GM19438 (cell line): ENCODE results near the gene FNDC10.
"Not testable (repeated sequence)": the region's sequence is repeated elsewhere in the genome, so short reads cannot be mapped to it uniquely, and the experiment has no call there.

Experiments used
- ATAC-seq: cut with Tn5 transposase; IDR thresholded peaks from one replicate; pipeline ENCODE4 v1.9.1; 2021; ENCODE audit warnings: low read depth; ENCODE audit not compliant: unreplicated experiment

Gene FNDC10

DNA sequence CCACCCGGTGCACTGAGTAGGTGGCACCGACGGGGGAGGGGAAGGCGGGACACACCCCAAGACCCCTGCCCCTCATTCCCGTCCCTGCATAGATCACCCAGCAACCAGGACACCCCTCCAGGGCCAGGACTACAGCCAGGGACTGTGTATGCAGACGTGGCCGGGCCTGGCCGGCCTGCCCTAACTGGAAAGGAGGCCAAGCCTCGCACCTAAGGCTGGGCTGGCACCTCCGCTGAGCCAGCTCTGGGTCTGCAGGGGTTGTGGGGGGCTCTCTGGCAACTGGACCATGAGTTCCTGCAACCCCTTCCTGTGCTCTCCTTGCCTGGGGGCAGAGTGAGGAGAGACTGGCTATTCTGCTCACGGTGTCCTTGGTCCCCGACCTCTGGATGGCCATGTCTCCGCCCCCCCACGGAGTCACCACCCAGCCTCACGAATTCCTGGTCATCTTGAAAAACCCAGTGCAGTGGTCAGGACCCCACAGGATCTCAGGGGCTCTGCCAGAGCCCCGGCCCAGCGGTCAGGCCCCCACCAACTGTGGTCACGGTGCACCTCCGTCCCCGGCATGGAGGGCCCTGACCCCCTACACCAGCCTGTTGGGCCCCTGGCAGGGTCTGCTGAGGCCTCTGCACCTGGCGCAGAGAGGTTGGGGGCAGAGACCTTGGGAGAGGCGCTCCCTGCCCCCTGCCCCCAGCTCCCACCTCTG lies 1.1 kb upstream of the FNDC10 start:
- ATAC-seq: no peak

GRCh38 chr1:1599030-1599934 lies 653 bp downstream of the FNDC10 start:
- ATAC-seq: no peak

- ATAC-seq: no peak
Observed at GRCh38 chr1:1598720-1599029, 1.3 kb downstream of the FNDC10 start.

DNA sequence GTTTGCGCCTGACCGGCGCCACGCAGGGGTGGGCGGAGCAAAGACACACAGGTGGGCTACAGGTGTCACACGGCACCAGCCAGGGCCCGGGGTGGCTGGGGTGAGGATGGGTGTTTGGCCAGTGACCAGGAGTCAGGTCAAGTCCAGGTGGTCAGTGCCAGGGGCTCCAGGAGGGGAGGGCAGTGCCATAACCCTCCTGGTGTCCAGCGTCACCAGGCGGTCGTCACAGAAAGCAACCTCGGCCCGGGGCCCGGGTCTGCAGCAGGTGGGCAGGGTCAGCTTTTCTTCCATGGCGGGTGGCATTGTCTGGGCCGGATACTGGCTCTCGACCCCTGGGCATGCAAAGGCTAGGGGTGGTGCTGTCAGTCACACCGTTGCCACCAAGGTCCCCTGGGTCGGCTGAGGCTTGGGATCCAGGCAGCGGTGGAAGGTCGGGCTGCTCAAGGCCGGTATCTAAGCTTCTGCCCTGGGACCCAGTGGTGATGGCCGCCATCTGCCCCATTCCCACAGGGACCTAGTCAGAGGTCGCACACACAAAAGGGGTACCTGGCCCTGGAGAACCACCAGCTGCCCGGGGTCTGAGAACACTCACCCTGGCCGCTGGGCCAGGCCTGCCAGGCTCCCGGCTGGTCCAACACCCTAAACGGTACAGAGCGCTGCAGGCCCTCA lies 1.8 kb downstream of the FNDC10 start:
- no peak for ATAC-seq

DNA sequence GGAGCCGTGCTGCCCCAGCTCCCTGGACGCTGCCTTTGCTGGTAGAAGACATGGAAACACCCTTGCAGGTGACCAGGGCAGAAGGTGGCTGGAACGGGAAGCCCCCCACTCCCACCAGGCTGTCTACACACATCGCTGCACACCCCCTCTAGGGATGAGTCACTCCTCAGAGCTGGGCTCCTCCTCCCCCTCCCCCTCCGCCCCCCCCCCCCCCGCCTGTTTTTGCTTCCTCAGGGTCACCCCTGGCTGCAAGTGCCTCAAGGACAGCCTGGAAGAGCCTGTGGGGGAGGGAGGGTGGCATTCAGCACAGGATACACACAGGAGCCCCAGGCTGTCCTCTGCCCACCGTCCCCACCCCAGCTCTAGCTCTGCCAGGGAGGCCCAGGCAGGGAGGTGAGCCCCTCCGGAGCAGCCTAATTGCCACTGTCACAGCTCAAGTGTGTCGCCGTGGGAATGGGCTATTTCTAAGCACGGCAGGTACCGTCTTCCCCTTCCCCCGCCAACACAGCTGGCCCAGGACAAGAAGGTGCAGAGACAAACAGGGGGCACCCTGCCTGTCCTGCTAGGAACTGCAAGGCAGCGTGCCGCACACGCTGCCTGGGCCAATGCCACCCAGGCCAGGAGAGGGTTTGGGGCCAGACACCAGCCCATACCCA lies 2.5 kb downstream of the FNDC10 start:
- ATAC-seq: no peak

DNA sequence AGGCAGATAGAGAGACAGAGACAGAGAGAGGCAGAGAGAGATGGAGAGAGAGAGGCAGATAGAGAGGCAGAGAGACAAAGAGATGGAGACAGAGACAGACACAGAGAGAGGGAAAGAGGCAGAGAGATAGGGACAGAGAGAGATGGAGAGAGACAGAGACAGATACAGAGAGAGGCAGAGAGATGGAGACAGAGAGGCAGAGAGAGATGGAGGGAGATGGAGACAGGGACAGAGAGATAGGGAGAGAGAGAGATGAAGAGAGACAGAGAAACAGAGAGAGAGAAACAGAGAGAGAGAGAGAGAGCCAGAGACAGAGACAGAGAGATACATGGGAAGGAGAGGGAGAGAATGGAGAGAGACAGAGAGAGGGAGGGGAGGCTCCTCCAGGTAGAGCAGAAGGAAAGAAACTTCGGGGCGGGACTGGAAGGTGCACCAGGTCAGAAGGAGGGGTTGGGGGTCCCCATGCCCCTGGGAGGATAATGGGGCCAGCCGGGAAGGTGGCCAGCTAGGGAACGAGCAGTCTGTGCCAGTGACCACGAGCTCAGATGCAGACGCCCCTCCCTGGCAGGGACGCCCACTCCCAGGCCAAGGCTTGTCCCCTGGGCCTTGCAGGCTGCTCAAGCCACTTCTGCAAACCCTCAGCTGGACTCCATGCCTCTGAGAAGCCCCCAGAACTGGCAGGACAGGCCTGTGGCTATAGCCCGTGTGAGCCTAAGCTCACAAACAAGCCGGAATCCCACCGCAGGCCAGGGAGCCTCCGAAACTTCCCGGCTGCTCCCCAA lies 3.3 kb downstream of the FNDC10 start:
- ATAC-seq: no peak

- not testable (repeated sequence) for ATAC-seq
Observed at GRCh38 chr1:1595341-1595740, 4.6 kb downstream of the FNDC10 start.

DNA sequence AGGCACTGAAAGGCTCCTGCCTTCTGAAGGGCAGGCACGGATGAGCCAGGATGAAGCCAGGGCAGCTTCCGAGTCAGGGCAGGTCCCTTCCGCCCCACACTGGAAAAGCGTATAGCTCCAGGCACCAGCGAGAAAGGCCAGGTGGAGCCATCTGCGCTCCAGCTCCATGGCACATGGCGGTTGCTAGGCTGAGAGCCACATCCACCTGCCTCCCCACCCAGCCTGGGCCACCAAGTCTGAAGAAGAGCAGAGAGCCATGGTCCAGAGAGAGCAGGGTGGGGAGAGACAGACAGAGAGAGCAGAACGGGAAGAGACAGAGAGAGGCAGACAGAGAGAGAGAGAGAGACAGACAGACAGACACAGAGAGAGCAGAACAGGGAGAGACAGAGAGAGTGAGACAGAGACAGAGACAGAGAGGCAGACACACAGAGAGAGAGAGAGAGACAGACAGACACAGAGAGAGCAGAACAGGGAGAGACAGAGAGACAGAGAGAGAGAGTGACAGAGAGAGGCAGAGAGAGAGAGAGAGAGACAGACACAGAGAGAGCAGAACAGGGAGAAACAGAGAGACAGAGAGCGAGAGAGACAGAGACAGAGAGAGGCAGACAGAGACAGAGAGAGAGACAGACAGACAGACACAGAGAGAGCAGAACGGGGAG lies 5.2 kb downstream of the FNDC10 start:
- no peak for ATAC-seq

DNA sequence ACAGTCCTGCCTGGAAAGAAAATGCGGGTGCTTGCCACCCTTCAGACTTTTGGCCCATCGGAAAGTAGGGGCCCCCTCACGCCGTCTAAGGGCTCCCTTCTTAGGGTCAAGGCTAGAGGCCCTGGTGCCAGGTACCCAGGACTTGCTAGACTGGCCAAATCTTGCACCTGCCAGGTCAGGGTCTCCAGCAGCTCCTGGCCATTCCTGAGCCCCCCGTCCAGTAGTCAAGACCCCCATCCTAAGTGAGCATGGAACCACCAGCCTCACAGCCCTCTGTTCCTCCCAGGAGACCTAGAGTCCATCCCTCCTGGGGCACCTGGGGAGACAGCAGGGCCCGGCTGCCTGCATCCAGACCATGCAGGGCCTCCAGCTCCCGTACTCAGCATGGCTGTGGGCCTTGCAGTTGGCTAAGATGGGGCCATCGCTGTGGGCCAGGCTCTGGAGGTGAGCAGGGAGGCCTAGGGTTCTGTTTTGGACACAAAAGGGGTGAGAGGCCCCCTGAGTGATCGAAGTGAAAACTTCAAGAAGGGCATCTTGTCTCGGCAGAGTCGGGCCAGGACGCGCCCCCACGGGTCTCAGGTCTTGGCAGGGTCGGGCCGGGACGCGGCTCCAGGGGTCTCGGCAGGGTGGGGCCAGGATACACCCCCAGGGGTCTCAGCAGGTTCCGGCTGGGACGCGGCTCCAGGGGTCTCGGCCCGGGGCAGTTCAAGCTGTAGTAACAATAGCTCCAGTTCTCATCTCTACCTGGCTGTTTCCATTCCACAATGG lies 5.9 kb downstream of the FNDC10 start:
- ATAC-seq: no peak

DNA sequence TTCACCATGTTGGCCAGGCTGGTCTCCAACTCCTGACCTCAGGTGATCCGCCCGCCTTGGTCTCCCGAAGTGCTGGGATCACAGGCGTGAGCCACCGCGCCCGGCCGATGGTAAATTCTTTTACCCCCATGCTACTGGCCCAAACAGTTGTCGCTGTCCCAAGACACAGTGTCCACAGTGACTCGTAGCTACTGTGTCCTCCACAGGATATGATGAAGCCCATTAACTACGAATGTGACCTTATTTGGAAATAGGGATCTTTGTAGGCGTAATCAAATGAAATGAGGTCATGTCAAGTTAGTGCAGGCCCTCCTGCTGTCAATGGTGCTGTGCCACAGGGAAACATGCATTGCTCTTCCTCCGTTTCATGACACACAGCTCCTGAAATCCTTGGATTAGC lies 8.5 kb downstream of the FNDC10 start:
- no peak for ATAC-seq

DNA sequence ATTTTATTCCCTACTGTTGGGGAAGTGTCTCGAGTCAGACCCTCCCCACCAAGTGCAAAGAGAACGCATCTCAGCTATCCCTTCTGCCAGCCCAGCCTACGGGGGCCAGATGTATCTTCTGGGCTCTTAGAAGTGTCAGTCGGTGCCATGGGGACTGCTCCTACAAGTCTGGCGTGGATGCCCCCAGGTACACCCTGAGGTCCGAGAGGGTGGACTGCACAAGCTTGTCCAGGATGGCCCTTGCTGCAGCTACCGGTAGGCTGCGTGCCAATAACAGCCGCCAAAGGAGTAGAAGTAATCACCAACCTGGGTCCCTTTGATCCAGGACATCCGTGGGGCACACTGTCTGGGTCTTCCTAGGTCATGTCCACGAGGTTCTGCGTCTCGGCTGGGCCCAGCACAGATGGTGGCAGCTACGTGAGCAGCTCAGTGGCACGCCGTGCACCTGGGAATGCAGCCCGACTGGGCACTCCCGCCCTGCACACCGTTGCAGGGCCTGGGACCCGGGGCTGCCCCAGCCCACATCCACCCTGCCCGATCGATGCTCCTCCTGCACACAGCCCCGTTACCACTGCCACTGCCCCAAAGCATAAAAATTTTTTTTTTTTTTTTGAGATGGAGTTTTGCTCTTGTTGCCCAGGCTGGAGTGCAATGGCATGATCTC lies 16.5 kb downstream of the FNDC10 start:
- no peak for ATAC-seq

GRCh38 chr1:1582585-1583346 lies 17.2 kb downstream of the FNDC10 start:
- ATAC-seq: no peak

- no peak for ATAC-seq
Observed at GRCh38 chr1:1578371-1578940, 21.5 kb downstream of the FNDC10 start.

DNA sequence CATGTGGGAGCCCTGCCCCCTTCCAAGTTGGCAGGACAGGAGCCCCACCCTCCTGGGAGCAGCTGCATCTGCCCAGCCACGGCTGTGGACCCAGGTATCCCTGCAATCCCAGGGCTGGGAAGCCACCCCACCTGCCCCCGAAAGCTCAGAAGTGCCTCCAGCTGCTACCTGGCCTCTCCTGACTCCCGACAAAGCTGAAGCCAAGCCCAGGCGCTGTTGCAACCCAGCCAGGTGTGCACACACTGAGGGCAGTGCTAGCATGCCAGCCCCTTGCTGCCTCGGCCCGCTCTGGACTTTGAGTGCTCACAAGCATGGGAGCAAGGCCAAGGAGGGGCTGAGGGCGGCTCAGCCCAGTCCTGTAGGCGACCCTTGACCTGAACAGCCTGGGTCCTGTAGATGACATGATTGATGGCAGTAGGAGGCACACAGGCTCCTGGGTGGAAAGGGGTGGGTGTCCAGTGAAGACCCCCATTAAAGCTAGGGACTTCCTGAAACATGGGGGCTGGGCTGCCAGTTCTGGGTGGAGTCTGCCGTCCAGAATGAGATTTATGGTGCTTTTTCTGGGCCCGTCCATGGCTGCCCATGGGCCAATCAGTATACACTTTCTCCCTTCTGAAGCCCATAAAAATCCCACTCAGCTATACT lies 22.4 kb downstream of the FNDC10 start:
- ATAC-seq: no peak

DNA sequence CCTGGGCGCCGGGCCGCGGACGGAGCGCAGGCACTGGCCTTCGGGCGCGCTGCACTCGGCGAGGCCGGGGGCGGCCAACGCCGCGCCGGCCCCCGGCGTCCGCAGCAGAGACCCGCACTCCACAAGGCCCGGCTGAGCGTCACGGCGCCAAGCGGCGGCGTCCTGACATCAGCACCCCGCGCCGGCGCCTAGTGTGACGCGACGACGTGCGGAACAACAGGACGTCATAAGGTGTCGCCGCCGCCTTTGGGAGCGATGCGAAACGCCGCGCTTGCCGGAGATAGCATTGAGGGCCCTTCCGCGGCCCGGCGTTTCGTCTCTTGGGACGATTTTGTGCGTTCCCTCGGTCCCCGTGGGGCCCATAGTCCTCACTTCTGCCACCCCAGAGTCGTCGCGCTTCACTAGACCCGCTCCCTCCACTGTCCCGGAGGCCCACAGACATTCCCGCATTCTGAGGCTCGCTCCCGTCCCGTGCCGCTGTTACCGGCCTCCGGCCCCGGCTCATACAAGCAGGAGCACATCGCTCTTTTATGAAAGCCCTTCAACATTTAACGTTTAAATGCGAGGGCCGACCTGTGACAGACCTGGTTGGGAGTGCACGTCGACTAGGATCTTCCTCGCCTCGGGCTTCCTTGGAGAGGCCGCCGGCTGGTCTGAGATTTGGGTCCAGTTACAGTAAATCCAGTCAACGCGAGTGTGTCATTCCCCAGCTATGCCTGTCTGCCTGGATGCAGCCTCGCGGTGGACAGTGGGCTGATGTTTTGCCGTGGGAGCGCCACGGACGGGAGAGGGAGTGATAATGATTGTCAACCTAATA lies 25.0 kb downstream of the FNDC10 start, which contains the start of gene SSU72:
TSS of gene SSU72 (minus strand) at position 143 of the 817 bp plus-strand sequence. CDS start 306 bp downstream, outside the sequence.
- peak; percentile 84 for ATAC-seq
